Measurements from ENCODE around the gene GGA3.

GRCh38 chr17:75218131-75218530 is 43.3 kb downstream of the GGA3 start:
- TF ChIP-seq EP300 (conservative IDR thresholded peaks at IDR 0.05; ENCODE audit: poor library complexity, severe bottlenecking) = no peak
- TF ChIP-seq CTCF (IDR thresholded peaks at IDR 0.05; ENCODE audit: poor library complexity, severe bottlenecking) = no peak
- no peak for TF ChIP-seq POLR2AphosphoS5 (IDR thresholded peaks at IDR 0.05)
- TF ChIP-seq EZH2 (IDR thresholded peaks at IDR 0.05; ENCODE audit: borderline replicate concordance, insufficient read depth, low read length, poor library complexity, severe bottlenecking) = no peak
- TF ChIP-seq REST (IDR thresholded peaks at IDR 0.05; ENCODE audit: borderline replicate concordance) = no peak
- TF ChIP-seq TAF1 (IDR thresholded peaks at IDR 0.05; ENCODE audit: low read depth) = no peak
- no peak for TF ChIP-seq MXI1 (conservative IDR thresholded peaks at IDR 0.05; ENCODE audit: poor library complexity, severe bottlenecking)

All from neural cell (in vitro differentiated cells).